Right lobe of liver (tissue), 4 donors: ENCODE results near the gene LDLRAD3.

Experiments used
- POLR2A ChIP-seq: fragments of 450-650 bp; IDR thresholded peaks from one replicate; pipeline ENCODE4 v1.6.1; 2017; ENCODE audit warnings: antibody characterized with exemption, mild to moderate bottlenecking
- TF ChIP-seq, protein P1 (sequence below), 4 donors: fragments of 200-600 bp in 3 of 4; fragments of 450-650 bp in 1 of 4; IDR thresholded peaks; one replicate each; pipeline versions ENCODE4 v1.5.1 to v1.8.0; 2016 to 2022; ENCODE audit warnings: antibody characterized with exemption in 4 of 4, mild to moderate bottlenecking in 2 of 4
- donor health status: DM: no; HTN: no; CAD: no.
- donor health status: DM: no; HTN: no; CAD: no.
- donor health status: DM: no; HTN: yes; CAD: no.

GRCh38 chr11:36103933-36104530 lies 160.2 kb downstream of the LDLRAD3 start:
- TF ChIP-seq, protein P1, sequence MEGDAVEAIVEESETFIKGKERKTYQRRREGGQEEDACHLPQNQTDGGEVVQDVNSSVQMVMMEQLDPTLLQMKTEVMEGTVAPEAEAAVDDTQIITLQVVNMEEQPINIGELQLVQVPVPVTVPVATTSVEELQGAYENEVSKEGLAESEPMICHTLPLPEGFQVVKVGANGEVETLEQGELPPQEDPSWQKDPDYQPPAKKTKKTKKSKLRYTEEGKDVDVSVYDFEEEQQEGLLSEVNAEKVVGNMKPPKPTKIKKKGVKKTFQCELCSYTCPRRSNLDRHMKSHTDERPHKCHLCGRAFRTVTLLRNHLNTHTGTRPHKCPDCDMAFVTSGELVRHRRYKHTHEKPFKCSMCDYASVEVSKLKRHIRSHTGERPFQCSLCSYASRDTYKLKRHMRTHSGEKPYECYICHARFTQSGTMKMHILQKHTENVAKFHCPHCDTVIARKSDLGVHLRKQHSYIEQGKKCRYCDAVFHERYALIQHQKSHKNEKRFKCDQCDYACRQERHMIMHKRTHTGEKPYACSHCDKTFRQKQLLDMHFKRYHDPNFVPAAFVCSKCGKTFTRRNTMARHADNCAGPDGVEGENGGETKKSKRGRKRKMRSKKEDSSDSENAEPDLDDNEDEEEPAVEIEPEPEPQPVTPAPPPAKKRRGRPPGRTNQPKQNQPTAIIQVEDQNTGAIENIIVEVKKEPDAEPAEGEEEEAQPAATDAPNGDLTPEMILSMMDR (IDR thresholded peaks at IDR 0.05), result no peak
- TF ChIP-seq POLR2A, result no peak
